Prostate gland (tissue), 2 donors: Measurements from ENCODE around the gene CCDC39.

Source experiments
- CTCF ChIP-seq, 4 experiments: fragments of 200-600 bp in 2 of 4; fragments of 450-650 bp in 2 of 4; sonication (generic) in 2 of 4; IDR thresholded peaks; 1 replicate in 3 of 4; 2 replicates in 1 of 4; pipeline ENCODE4 v1.5.1; 2016 to 2019; ENCODE audit warnings: antibody characterized with exemption in 4 of 4, mild to moderate bottlenecking in 2 of 4, moderate library complexity in 2 of 4
- POLR2A ChIP-seq: fragments of 450-650 bp; IDR thresholded peaks from one replicate; pipeline ENCODE4 v1.6.1; 2016; ENCODE audit warnings: antibody characterized with exemption, mild to moderate bottlenecking
- POLR2AphosphoS5 ChIP-seq: sonication (generic); formaldehyde crosslinking; IDR thresholded peaks from one replicate; pipeline ENCODE4 v1.6.1; 2017; ENCODE audit warnings: antibody characterized with exemption

GRCh38 chr3:180626844-180627243, 52.4 kb downstream of the CCDC39 start:
- TF ChIP-seq POLR2A (no peak), POLR2AphosphoS5 (no peak), CTCF (IDR thresholded peaks at IDR 0.05) (no peak)
